Transverse colon (tissue), 4 donors: ENCODE measurements around the gene CLEC18A.

ENCODE experiments used
- CTCF ChIP-seq, 5 experiments: fragments of 200-600 bp in 3 of 5; fragments of 450-650 bp in 2 of 5; sonication (generic) in 3 of 5; IDR thresholded peaks; 1 replicate in 2 of 5; 2 replicates in 3 of 5; pipeline ENCODE4 v1.5.1; 2016 to 2017; ENCODE audit warnings: antibody characterized with exemption in 5 of 5, inconsistent platforms in 3 of 5, mild to moderate bottlenecking in 2 of 5, moderate library complexity in 1 of 5
- EP300 ChIP-seq: sonication (generic); formaldehyde crosslinking; IDR thresholded peaks from one replicate; pipeline ENCODE4 v1.6.1; 2017; ENCODE audit warnings: antibody characterized with exemption, low read depth
- POLR2AphosphoS5 ChIP-seq, 3 donors: sonication (generic); formaldehyde crosslinking; IDR thresholded peaks; one replicate each; pipeline ENCODE4 v1.6.1; 2016; ENCODE audit warnings: antibody characterized with exemption in 3 of 3

GRCh38 chr16:69925311-69925710 is 25.8 kb upstream of the CLEC18A start:
- TF ChIP-seq CTCF (IDR thresholded peaks at IDR 0.05): no peak
- TF ChIP-seq POLR2AphosphoS5 (IDR thresholded peaks at IDR 0.05): no peak
- no peak for TF ChIP-seq EP300
